ENCODE measurements around the gene FAM13A.

DNA sequence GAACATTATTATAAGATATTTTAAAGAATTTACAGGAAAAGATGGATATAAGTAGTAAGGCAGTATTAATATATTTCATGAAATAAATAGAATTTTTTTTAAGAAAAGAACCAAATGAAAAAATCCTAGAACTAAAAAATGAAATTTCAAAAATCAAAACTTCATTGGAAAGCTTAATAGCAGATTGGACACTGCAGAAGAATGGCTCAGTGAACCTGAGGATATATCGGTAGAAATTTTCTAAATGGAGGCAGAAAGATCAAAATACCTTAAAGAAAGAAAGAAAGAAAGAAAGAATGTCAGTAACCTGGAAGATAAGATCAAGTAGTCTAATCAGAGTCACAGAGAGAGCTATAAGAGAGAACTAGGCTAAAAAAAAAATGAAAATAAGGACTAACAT is 21.3 kb upstream of the FAM13A start:
- TF ChIP-seq, protein P1, sequence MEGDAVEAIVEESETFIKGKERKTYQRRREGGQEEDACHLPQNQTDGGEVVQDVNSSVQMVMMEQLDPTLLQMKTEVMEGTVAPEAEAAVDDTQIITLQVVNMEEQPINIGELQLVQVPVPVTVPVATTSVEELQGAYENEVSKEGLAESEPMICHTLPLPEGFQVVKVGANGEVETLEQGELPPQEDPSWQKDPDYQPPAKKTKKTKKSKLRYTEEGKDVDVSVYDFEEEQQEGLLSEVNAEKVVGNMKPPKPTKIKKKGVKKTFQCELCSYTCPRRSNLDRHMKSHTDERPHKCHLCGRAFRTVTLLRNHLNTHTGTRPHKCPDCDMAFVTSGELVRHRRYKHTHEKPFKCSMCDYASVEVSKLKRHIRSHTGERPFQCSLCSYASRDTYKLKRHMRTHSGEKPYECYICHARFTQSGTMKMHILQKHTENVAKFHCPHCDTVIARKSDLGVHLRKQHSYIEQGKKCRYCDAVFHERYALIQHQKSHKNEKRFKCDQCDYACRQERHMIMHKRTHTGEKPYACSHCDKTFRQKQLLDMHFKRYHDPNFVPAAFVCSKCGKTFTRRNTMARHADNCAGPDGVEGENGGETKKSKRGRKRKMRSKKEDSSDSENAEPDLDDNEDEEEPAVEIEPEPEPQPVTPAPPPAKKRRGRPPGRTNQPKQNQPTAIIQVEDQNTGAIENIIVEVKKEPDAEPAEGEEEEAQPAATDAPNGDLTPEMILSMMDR (IDR thresholded peaks at IDR 0.05), result no peak
- TF ChIP-seq ZFX (IDR thresholded peaks at IDR 0.05; ENCODE audit: borderline replicate concordance), result no peak
